Measurements from ENCODE around the gene RWDD1.
A peak's percentile ranks its signal among the peaks of the same experiment; 100 is the strongest.

RWDD1 gene

DNA sequence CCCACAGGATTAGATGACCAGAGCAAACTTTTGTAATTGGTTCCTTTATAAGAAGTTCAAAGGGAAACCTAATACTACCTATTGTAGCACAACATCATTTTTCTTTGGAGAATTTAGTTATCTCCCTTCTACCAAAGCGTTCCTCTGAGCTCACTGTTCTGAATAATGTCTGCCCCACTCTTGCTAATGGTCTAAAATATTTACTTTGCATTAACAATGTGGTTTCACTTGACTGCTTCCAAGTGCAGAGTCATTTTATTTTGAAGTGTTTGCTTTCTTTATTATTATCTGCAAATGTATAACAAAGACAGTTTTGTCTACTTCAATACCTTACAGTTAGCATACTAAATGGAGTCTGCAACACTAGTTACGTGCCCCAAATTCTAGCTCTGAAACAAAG is 40.9 kb upstream of the RWDD1 start:
- DNase-seq (ENCODE audit: low read depth) = no peak
- no peak overlapping the region for H3K4me3 ChIP-seq (ENCODE audit: low read length)
- TF ChIP-seq, protein P1, sequence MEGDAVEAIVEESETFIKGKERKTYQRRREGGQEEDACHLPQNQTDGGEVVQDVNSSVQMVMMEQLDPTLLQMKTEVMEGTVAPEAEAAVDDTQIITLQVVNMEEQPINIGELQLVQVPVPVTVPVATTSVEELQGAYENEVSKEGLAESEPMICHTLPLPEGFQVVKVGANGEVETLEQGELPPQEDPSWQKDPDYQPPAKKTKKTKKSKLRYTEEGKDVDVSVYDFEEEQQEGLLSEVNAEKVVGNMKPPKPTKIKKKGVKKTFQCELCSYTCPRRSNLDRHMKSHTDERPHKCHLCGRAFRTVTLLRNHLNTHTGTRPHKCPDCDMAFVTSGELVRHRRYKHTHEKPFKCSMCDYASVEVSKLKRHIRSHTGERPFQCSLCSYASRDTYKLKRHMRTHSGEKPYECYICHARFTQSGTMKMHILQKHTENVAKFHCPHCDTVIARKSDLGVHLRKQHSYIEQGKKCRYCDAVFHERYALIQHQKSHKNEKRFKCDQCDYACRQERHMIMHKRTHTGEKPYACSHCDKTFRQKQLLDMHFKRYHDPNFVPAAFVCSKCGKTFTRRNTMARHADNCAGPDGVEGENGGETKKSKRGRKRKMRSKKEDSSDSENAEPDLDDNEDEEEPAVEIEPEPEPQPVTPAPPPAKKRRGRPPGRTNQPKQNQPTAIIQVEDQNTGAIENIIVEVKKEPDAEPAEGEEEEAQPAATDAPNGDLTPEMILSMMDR (conservative IDR thresholded peaks at IDR 0.05; ENCODE audit: low read depth, low read length) = no peak

DNA sequence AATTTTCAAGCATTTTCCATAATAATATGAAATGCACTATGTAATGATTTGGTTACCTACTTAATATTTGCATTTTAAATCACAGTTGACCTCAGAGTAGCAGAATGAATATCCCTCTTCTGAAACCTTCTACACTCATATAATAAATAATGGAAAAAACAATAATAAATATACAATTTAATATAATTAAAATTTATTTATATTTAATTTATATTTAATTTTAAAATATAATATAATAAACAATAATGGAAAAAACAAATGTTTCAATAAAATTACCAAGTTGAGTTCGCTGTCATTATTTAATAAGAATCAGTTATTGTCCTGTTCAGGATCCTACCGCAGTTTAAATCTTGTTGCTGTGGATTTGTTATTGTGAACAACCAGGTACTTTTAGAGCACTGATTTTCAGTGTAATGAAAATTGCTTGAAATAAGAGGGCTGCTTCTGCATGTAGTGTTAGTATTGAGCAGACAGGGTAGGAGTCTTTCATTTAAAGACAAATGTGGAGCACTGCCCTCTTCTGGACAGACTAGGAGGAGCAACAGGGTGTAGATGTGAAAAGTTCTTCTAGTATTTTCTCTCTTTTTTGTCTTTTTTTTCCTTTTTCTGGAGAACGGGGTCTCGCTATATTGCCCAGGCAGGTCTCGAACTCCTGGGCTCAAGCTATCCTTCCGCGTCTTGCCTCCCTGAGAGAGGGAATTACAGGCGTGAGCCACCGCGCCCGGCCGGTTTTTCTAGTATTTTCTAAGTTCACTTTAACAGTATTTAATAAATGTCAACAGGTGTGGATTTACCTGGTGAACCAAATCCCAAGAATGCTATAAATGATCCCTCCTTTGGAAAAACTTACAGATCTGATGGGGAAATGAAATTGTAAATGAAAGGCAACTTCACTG is 39.4 kb upstream of the RWDD1 start:
- H3K4me3 ChIP-seq (ENCODE audit: low read length) = no peak overlapping the region
- TF ChIP-seq, protein P1 (conservative IDR thresholded peaks at IDR 0.05; ENCODE audit: low read depth, low read length) = peak; percentile 77
- no peak for DNase-seq (ENCODE audit: low read depth)

DNA sequence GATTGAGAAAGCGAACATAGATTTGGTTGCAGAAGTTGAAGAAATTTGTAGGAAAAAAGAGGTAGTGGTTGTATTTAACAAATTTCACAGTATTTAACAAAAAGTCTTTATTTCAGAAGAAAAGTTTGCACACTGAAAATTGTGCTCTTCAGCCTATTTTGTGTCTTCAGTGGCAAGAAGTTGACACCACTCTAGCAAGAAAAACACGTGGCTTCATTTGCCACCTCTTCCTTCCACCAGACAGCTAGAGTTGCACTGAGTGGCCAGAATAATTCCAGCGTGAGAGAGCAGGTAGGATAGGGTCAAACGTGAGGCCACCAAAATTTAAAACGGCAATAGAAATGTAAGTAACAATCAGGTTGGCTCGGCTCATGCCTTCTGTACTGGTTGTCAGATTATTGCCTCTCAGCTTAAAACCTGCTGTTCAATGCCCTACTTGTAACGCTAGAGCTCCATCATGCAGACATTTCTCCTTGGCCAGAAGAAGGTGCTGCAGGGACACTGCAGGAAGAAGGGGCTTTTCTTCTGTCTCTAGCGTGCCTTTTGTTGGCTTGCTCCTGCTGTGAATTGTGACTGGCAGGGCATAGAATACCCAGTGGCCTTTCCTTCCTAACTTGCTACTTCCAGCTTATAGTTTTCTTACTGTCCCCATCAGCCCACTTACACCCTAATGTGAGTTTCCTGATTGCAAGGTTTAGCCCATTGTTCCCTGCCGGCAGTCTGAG is 37.9 kb upstream of the RWDD1 start:
- TF ChIP-seq, protein P1 (conservative IDR thresholded peaks at IDR 0.05; ENCODE audit: low read depth, low read length) = peak; percentile 9
- no peak for DNase-seq (ENCODE audit: low read depth)

DNA sequence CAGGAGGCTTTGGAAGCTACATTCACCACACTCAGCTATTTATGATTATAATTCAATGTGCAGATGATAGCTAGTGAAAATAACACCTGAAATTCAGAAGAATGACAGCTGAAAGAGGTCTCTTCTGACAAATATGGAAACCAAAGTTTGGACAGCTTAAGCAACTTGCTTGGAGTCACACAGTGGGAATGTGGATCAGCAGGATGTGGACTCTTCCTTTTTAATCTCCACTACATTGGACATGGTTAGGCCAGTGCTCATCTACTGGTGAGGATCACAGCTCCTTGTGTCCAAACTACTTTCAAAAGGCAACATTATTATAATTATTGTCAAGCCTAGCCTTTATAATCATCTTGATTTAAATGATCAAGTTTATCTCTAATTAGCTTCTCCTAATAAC is 36.2 kb upstream of the RWDD1 start:
- H3K4me3 ChIP-seq (ENCODE audit: low read length) = no peak overlapping the region
- DNase-seq (ENCODE audit: low read depth) = no peak
- TF ChIP-seq, protein P1 (conservative IDR thresholded peaks at IDR 0.05; ENCODE audit: low read depth, low read length) = no peak

More for the DNA sequence above, 37.9 kb upstream of the RWDD1 start:
- no peak overlapping the region for H3K4me3 ChIP-seq (ENCODE audit: low read length)

DNA sequence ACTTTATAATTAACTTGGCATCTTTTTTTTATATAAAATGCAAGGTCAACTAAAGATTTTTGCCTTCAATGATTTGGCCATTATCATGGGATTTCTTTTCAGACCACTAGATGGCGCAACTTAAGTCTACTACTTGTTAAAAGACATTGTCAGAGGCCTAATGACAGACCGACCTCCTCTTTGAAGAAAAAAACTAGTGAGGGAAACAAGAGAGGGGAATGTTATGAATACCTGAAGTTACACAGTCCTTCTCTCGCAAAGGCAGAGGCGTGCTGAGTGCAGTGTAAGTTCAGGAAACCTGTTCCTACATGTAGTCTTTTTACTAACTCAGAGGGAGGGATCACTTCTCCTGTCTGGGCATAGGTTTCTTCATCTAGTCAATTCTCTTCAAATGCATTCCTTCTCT is 35.1 kb upstream of the RWDD1 start:
- H3K4me3 ChIP-seq (ENCODE audit: low read length) = no peak overlapping the region
- DNase-seq (ENCODE audit: low read depth) = no peak
- TF ChIP-seq, protein P1 (conservative IDR thresholded peaks at IDR 0.05; ENCODE audit: low read depth, low read length) = peak; percentile 64

DNA sequence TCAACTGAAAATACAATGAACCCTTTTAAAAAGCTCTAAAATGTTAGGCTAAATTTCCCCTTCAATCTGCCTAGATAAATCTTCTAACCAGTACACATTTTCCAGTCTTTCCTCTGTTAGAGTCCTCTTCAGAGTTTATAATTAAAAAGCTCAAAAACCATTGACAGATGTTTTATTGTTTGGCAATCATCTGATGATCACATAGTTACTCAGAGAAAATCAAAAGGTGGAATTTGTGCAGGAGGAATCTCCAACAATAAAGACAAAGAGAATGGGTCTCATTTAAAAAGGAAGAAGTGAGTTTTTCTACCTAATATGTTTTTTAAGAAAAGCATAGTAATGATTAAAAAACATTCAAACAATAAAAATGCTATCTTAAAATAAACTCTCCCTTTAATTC is 28.9 kb upstream of the RWDD1 start:
- H3K4me3 ChIP-seq (ENCODE audit: low read length) = no peak overlapping the region
- no peak for DNase-seq (ENCODE audit: low read depth)
- TF ChIP-seq, protein P1 (conservative IDR thresholded peaks at IDR 0.05; ENCODE audit: low read depth, low read length) = no peak

Measured in retinal pigment epithelial cell (primary cell).